ENCODE results near the gene CD5L.
A peak's percentile ranks its signal among the peaks of the same experiment; 100 is the strongest.

The CD5L gene

GRCh38 chr1:157841708-157842107 is at the start of gene CD5L:
Gene CD5L, minus strand, starts transcription at chr1:157841808. Its CDS starts 107 bp downstream, at chr1:157841701.
- no peak for DNase-seq

- no peak for DNase-seq
Observed at GRCh38 chr1:157882580-157882979, 41.0 kb upstream of the CD5L start.

GRCh38 chr1:157880621-157881020 is 39.0 kb upstream of the CD5L start:
- no peak for DNase-seq

- peak; percentile 5 for DNase-seq
Observed at GRCh38 chr1:157878059-157878458, 36.5 kb upstream of the CD5L start.

GRCh38 chr1:157870490-157870889 is 28.9 kb upstream of the CD5L start:
- no peak for DNase-seq

GRCh38 chr1:157868654-157869053 is 27.0 kb upstream of the CD5L start:
- DNase-seq, result no peak

- DNase-seq, result no peak
Observed at GRCh38 chr1:157862114-157863070, 20.8 kb upstream of the CD5L start.

GRCh38 chr1:157856538-157856937 is 14.9 kb upstream of the CD5L start:
- DNase-seq, result no peak

- DNase-seq, result no peak
Observed at GRCh38 chr1:157852476-157852875, 10.9 kb upstream of the CD5L start.

GRCh38 chr1:157849229-157849875 is 7.7 kb upstream of the CD5L start:
- no peak for DNase-seq

GRCh38 chr1:157844089-157844830 is 2.7 kb upstream of the CD5L start:
- DNase-seq, result no peak

GRCh38 chr1:157842939-157843338 is 1.3 kb upstream of the CD5L start:
- no peak for DNase-seq

GRCh38 chr1:157838966-157839365 is 2.6 kb downstream of the CD5L start:
- DNase-seq, result no peak

GRCh38 chr1:157834430-157834829 is 7.2 kb downstream of the CD5L start:
- no peak for DNase-seq

- no peak for DNase-seq
Observed at GRCh38 chr1:157833145-157833544, 8.5 kb downstream of the CD5L start.

- no peak for DNase-seq
Observed at GRCh38 chr1:157831968-157832626, 9.5 kb downstream of the CD5L start.

GRCh38 chr1:157830887-157831286 is 10.7 kb downstream of the CD5L start:
- DNase-seq, result no peak

- DNase-seq, result no peak
Observed at GRCh38 chr1:157829711-157830110, 11.9 kb downstream of the CD5L start.

- no peak for DNase-seq
Observed at GRCh38 chr1:157829210-157829609, 12.4 kb downstream of the CD5L start.

GRCh38 chr1:157820299-157820698 is 21.3 kb downstream of the CD5L start:
- DNase-seq, result no peak

- no peak for DNase-seq
Observed at GRCh38 chr1:157819896-157820295, 21.7 kb downstream of the CD5L start, which contains the start of gene FCRL1. Gene FCRL1, minus strand, starts transcription at chr1:157820120. Its CDS starts 83 bp downstream, at chr1:157820037.

- no peak for DNase-seq
Observed at GRCh38 chr1:157819215-157819614, 22.4 kb downstream of the CD5L start.

- DNase-seq, result no peak
Observed at GRCh38 chr1:157813269-157813668, 28.3 kb downstream of the CD5L start.

Measured in NCI-H510A treated with DMSO at 0.1 percent for 48 hours (cell line).